ENCODE data around the gene PFN4. TPM values are rescaled to one million over a fixed set of nuclear protein-coding genes. Genes with fewer than 3 reads are reported as not detected.

Gene PFN4
- total and polyA plus RNA-seq, 2 of the 4 experiments (the other 2 are of a cell fraction): 0.36 to 0.48 TPM

DNA sequence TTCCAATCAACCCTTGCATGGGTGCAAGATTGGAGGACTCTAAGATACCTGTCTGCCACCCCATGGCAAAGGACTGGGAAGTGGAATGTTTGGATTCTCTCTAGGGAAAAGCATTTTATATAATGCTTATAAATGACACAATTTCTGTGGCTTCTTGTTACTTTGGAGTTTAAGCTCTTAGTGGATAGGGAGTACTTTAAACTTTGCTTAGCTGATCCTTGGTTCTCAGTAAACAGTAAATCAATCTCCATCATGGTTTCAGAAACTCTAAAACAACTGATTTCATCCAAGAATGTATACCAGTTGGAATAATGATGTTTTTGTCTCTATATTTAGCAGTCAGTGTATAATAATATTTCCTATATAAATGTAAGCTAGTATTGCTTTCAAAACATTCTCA lies 37.6 kb upstream of the PFN4 start:
- H4K8ac ChIP-seq (ENCODE audit: low read depth in 2 of 2, low read length in 2 of 2): no peak overlapping the region
- H3K79me1 ChIP-seq (ENCODE audit: low read depth in 1 of 2, low read length in 2 of 2): no peaks in the 10 kb centered on the region
- H3K56ac ChIP-seq (ENCODE audit: extremely low read depth, insufficient read depth, low read length): no peak overlapping the region
- no peaks in the 10 kb centered on the region for H3K36me3 ChIP-seq (ENCODE audit: control insufficient read depth, insufficient read depth, low read length)
- H3K4me2 ChIP-seq (ENCODE audit: low read depth, low read length): no peak overlapping the region
- ATAC-seq (ENCODE audit: low read depth) (no peak), DNase-seq (no peak)
- ChIA-PET POLR2A (ENCODE audit: unreplicated experiment) (no interaction called here), CTCF (no interaction called here)
- no peak overlapping the region for H3K14ac ChIP-seq (replicated peaks; ENCODE audit: low read depth, low read length)
- H3K27me3 ChIP-seq (ENCODE audit: control insufficient read depth, insufficient read depth, low read length): no peaks in the 10 kb centered on the region
- no peak overlapping the region for H3K23ac ChIP-seq (ENCODE audit: low read depth, low read length)
- H3K9me3 ChIP-seq (ENCODE audit: control insufficient read depth, insufficient read depth, low read length): no peaks in the 10 kb centered on the region
- in situ Hi-C loops (cut with MboI; ENCODE audit: low sequenced_read_pairs): no loop called here
- no peak overlapping the region for H3K9ac ChIP-seq (ENCODE audit: low read depth, low read length)
- no peaks in the 10 kb centered on the region; the same call in 1 of the 2 replicates for H3K9me1 ChIP-seq (ENCODE audit: insufficient read depth, low read length)
- H2AFZ ChIP-seq (replicated peaks; ENCODE audit: low read length, poor library complexity): no peak overlapping the region
- no peak overlapping the region for H3K4ac ChIP-seq (ENCODE audit: low read depth, low read length)
- dilution Hi-C loops (cut with HindIII; ENCODE audit: low sequenced_read_pairs, unreplicated experiment): no loop called here
- no peaks in the 10 kb centered on the region for H4K20me1 ChIP-seq (ENCODE audit: insufficient read depth, low read length)
- H3K18ac ChIP-seq (ENCODE audit: low read depth, low read length): no peak overlapping the region
- no peak overlapping the region for H2BK5ac ChIP-seq (ENCODE audit: low read depth, low read length, poor library complexity, severe bottlenecking)
- H2AK9ac ChIP-seq (replicated peaks; ENCODE audit: low read depth, low read length, poor library complexity): no peak overlapping the region
- no peaks in the 10 kb centered on the region for H3K4me1 ChIP-seq (ENCODE audit: control insufficient read depth, insufficient read depth, low read length)
- no peak overlapping the region for H3K4me3 ChIP-seq (ENCODE audit: insufficient read depth, low read depth, low read length)
- H2AK5ac ChIP-seq (ENCODE audit: low read depth, low read length): no peak overlapping the region
- intact Hi-C loops (cut with micrococcal nuclease): no loop called here
- no peak overlapping the region for H3K27ac ChIP-seq (ENCODE audit: insufficient read depth, low read length)
- BruUV-seq (replicated peaks): no TSS peak
- H2BK20ac ChIP-seq (ENCODE audit: low read depth, low read length): no peak overlapping the region
- no peak overlapping the region for H4K91ac ChIP-seq (ENCODE audit: insufficient read depth, low read depth, low read length)
- H4K5ac ChIP-seq (ENCODE audit: low read depth, low read length): no peak overlapping the region
- TF ChIP-seq FOS (IDR thresholded peaks at IDR 0.05; ENCODE audit: low read depth, low read length): no peak
- TF ChIP-seq MAZ (IDR thresholded peaks at IDR 0.05; ENCODE audit: borderline replicate concordance, low read depth, low read length): no peak
- TF ChIP-seq, protein P1, sequence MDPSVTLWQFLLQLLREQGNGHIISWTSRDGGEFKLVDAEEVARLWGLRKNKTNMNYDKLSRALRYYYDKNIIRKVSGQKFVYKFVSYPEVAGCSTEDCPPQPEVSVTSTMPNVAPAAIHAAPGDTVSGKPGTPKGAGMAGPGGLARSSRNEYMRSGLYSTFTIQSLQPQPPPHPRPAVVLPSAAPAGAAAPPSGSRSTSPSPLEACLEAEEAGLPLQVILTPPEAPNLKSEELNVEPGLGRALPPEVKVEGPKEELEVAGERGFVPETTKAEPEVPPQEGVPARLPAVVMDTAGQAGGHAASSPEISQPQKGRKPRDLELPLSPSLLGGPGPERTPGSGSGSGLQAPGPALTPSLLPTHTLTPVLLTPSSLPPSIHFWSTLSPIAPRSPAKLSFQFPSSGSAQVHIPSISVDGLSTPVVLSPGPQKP (IDR thresholded peaks at IDR 0.05; ENCODE audit: borderline replicate concordance, low read depth, low read length): no peak
- TF ChIP-seq CEBPB (IDR thresholded peaks at IDR 0.05; ENCODE audit: low read depth, low read length): no peak
- no peak for TF ChIP-seq BHLHE40 (IDR thresholded peaks at IDR 0.05; ENCODE audit: low read depth, low read length)
- no peak for TF ChIP-seq POLR2A (IDR thresholded peaks at IDR 0.05; ENCODE audit: low read depth, low read length)
- H2BK120ac ChIP-seq (ENCODE audit: low read depth, low read length): no peak overlapping the region
- no peak overlapping the region for H2BK15ac ChIP-seq (ENCODE audit: low read depth, low read length)
